Measurements from ENCODE around the gene APH1A. TPM values are rescaled to one million over a fixed set of nuclear protein-coding genes. Genes with fewer than 3 reads are reported as not detected.

Gene APH1A
- total and polyA plus RNA-seq, 9 of the 15 experiments (the other 6 are each of a cell fraction or from before 2014, with no cell fraction given) = 5.6 to 123 (median 77.0) TPM

DNA sequence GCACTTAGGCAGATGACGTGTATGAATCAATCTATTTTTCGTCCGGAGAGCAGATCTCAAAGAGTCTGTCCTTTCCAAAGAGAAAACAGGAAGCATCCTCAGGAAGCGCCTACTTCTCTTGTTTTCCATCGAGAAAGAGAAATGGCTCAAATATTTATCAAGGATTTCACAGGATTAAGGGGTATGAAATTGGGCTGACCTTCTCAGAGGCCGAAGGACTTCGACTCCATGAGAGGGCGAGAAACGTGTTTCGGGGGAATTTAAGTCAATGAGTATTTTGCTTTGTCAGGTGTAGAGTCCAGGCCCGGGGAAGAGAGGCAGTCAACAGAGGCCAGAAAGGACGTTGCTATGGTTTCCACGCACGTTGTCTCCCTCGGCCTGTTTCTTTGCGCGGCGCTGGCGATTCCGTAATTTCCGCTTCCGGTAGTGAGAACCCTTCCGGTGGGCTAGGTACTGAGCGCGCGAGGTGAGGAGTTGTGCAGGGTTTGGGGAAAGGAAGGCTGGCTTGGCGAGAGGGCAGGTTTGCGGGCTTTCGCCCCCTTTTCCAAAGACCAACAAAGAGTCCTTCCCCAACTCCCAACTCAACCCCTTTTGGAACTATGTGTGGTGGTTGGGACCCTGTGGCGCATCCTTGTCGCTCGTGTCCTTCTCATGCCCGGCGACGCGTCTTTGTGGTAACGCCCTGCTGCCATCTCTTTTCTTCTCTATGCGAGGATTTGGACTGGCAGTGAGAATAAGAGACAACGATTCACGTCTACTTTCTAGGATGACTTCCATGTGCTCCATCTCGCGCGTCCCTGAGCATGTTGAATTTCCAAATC lies 24.8 kb upstream of the APH1A start, which contains the start of gene MRPS21 (continued):
- TF ChIP-seq, protein P1, sequence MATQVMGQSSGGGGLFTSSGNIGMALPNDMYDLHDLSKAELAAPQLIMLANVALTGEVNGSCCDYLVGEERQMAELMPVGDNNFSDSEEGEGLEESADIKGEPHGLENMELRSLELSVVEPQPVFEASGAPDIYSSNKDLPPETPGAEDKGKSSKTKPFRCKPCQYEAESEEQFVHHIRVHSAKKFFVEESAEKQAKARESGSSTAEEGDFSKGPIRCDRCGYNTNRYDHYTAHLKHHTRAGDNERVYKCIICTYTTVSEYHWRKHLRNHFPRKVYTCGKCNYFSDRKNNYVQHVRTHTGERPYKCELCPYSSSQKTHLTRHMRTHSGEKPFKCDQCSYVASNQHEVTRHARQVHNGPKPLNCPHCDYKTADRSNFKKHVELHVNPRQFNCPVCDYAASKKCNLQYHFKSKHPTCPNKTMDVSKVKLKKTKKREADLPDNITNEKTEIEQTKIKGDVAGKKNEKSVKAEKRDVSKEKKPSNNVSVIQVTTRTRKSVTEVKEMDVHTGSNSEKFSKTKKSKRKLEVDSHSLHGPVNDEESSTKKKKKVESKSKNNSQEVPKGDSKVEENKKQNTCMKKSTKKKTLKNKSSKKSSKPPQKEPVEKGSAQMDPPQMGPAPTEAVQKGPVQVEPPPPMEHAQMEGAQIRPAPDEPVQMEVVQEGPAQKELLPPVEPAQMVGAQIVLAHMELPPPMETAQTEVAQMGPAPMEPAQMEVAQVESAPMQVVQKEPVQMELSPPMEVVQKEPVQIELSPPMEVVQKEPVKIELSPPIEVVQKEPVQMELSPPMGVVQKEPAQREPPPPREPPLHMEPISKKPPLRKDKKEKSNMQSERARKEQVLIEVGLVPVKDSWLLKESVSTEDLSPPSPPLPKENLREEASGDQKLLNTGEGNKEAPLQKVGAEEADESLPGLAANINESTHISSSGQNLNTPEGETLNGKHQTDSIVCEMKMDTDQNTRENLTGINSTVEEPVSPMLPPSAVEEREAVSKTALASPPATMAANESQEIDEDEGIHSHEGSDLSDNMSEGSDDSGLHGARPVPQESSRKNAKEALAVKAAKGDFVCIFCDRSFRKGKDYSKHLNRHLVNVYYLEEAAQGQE (IDR thresholded peaks at IDR 0.05; ENCODE audit: borderline replicate concordance) = no peak
- TF ChIP-seq, protein P1 (CRISPR knock-in tag; IDR thresholded peaks at IDR 0.05; ENCODE audit: low read depth) = no peak
- TF ChIP-seq PML (IDR thresholded peaks at IDR 0.05; ENCODE audit: low read length) (peak; percentile 89), ATF1 (CRISPR knock-in tag; IDR thresholded peaks at IDR 0.05) (no peak), ATF1 (tag; IDR thresholded peaks at IDR 0.05) (peak; percentile 94), YY1 (IDR thresholded peaks at IDR 0.05; ENCODE audit: borderline replicate concordance in 1 of 3, control insufficient read depth in 1 of 3, extremely low read depth in 1 of 3, insufficient read depth in 3 of 3, insufficient read length in 1 of 3, insufficient replicate concordance in 2 of 3, low read depth in 1 of 3, low read length in 2 of 3) (peak in 2 of 3 experiments; percentile 13 to 67), MCM2 (IDR thresholded peaks at IDR 0.05; ENCODE audit: low read depth) (no peak), NR2F6 (CRISPR knock-in tag; IDR thresholded peaks at IDR 0.05) (no peak), SP1 (CRISPR knock-in tag; IDR thresholded peaks at IDR 0.05) (peak; percentile 66; the same call in 1 of the 2 replicates), SAFB (IDR thresholded peaks at IDR 0.05; ENCODE audit: borderline replicate concordance, low read depth, low read length) (no peak), JUN (IDR thresholded peaks at IDR 0.05; ENCODE audit: borderline replicate concordance, low read depth, low read length) (no peak; the same call in 1 of the 2 replicates), JUN (CRISPR knock-in tag; IDR thresholded peaks at IDR 0.05; ENCODE audit: borderline replicate concordance) (peak; percentile 71; the same call in 1 of the 2 replicates), FOS (IDR thresholded peaks at IDR 0.05; ENCODE audit: extremely low read depth, insufficient read length) (no peak), SMC3 (conservative IDR thresholded peaks at IDR 0.05; ENCODE audit: insufficient read depth, low read depth, low read length) (no peak), CBX2 (IDR thresholded peaks at IDR 0.05; ENCODE audit: insufficient read depth, low read length, poor library complexity, severe bottlenecking) (no peak), MECOM (CRISPR knock-in tag; IDR thresholded peaks at IDR 0.05) (no peak), GTF2F1 (IDR thresholded peaks at IDR 0.05; ENCODE audit: low read depth, low read length) (no peak; the same call in 1 of the 2 replicates), ZKSCAN1 (IDR thresholded peaks at IDR 0.05; ENCODE audit: low read depth, low read length) (0 out of 2 replicates have a peak, but pooled peaks have one; percentile 9), RBM15 (IDR thresholded peaks at IDR 0.05; ENCODE audit: insufficient read depth, low read length) (no peak)
- TF ChIP-seq, protein P2, sequence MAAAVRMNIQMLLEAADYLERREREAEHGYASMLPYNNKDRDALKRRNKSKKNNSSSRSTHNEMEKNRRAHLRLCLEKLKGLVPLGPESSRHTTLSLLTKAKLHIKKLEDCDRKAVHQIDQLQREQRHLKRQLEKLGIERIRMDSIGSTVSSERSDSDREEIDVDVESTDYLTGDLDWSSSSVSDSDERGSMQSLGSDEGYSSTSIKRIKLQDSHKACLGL (CRISPR knock-in tag; IDR thresholded peaks at IDR 0.05; ENCODE audit: borderline replicate concordance, poor library complexity, severe bottlenecking) = peak; percentile 31

Measured in K562 (cell line).